Vein endothelial cell (primary cell): ENCODE data around the gene NCAPD2. TPM values are rescaled to one million over a fixed set of nuclear protein-coding genes. Genes with fewer than 3 reads are reported as not detected.
A peak's percentile ranks its signal among the peaks of the same experiment; 100 is the strongest.

Experiments used
- small RNA-seq: library from RNA; depleted of rRNA; stranded (forward); fragments of <200 nt; gene quantifications from one replicate; pipeline ENCODE3, GENCODE V24; 2012
- total RNA-seq: library from RNA; depleted of rRNA; stranded (reverse); fragments of >200 nt; gene quantifications from 2 replicates; pipeline ENCODE4 v1.2.3, GENCODE V29; 2012

Gene NCAPD2
- total RNA-seq, result 38.2 and 48.4 TPM in 2 replicates

GRCh38 chr12:6493497-6494257 is at the start of gene NCAPD2:
NCAPD2 (plus strand) TSS chr12:6494102; CDS start chr12:6495099, 997 bp downstream.

GRCh38 chr12:6444704-6445688 is 48.9 kb upstream of the NCAPD2 start, which contains the start of gene CD27:
CD27 (plus strand) TSS chr12:6444955; CDS start chr12:6445096, 141 bp downstream.

DNA sequence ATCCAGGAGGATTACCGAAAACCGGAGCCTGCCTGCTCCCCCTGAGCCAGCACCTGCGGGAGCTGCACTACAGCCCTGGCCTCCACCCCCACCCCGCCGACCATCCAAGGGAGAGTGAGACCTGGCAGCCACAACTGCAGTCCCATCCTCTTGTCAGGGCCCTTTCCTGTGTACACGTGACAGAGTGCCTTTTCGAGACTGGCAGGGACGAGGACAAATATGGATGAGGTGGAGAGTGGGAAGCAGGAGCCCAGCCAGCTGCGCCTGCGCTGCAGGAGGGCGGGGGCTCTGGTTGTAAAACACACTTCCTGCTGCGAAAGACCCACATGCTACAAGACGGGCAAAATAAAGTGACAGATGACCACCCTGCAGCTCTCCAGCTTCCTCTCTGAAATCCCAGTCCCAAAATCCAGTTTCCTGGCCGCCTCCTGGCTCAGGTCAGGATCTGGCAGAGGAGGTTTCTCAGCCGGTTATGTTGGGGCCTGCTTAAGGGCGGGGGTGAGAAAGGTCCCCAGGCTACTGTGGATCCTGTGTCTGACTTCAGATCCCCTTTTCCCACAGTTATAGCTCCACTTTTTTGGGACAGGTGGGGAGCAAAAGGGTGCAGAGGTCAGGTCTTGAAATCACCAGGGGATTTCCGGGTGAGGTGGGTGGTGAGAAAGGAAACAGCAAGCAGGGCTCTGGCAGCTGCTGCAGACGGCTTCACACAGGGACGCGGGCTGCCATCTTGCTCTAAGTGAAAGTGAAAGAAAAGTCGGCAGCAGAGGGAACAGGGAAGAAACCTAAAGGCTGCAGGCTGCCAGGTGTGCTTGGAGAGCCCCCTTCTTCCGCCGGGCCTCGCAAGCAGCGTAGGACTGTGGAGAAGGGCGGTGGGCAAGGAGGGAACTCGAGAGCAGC is 42.3 kb upstream of the NCAPD2 start, which contains the start of gene TAPBPL:
TSS of gene TAPBPL (plus strand) at position 695 of the 897 bp plus-strand sequence. CDS start 207 bp downstream, outside the sequence.

DNA sequence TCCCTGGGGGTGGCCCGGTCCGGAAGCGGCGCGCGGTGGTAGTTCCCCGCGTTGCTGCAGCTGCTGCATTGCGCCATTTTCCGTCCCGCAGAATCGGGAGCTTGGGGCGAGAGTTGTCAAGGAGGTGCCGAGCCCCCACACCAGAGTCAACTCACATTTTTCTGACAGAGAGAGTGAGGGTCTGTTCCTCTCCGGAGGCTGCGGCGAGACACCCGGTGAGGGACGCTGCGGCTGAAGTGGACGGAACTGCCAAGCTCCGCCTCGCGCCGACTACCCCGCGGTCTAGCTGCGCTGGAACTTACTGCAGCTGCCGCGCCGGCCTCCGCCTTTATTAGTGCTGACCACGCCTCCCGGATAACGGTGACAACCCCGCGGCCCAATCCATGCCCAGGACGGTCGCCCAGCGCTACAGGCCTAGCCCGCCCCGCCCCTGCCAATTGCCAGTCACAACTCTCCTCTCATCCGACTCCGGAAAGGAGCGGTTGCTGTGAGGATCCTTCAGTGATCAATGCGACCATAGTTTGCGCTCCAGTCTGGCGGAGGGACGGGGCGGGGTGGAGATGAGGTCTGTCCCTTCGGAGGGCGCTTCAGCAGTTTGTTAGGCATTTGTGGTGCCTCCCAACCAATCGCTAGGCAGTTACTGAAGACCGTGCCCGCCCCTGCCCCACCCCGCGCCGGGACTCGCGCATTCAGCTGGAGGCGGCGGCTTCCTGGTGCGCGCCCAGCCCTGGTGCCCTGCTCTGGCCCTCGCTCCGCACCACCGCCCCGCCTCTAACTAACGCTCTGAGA is 23.3 kb upstream of the NCAPD2 start, which contains the start of gene VAMP1:
TSS of gene VAMP1 (minus strand) at position 303 of the 789 bp plus-strand sequence. CDS start at position 157, 146 bp downstream.

GRCh38 chr12:6492838-6493496 is 935 bp upstream of the NCAPD2 start, which contains the start of gene MRPL51:
MRPL51 (minus strand) TSS chr12:6493262; CDS start chr12:6493136, 126 bp downstream.

DNA sequence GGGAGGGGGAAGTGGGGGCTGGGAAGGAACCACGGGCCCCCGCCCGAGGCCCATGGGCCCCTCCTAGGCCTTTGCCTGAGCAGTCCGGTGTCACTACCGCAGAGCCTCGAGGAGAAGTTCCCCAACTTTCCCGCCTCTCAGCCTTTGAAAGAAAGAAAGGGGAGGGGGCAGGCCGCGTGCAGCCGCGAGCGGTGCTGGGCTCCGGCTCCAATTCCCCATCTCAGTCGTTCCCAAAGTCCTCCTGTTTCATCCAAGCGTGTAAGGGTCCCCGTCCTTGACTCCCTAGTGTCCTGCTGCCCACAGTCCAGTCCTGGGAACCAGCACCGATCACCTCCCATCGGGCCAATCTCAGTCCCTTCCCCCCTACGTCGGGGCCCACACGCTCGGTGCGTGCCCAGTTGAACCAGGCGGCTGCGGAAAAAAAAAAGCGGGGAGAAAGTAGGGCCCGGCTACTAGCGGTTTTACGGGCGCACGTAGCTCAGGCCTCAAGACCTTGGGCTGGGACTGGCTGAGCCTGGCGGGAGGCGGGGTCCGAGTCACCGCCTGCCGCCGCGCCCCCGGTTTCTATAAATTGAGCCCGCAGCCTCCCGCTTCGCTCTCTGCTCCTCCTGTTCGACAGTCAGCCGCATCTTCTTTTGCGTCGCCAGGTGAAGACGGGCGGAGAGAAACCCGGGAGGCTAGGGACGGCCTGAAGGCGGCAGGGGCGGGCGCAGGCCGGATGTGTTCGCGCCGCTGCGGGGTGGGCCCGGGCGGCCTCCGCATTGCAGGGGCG is 40.2 kb downstream of the NCAPD2 start, which contains the start of gene GAPDH:
TSS of gene GAPDH (plus strand) at position 595 of the 772 bp plus-strand sequence. CDS start 316 bp downstream, outside the sequence.

Small RNAs within 50 kb of the gene (small RNA-seq; reads per million reads assigned to genes)
- gene SCARNA11, result 20.4 reads per million, percentile 97 among the genes with 10 or more reads in this experiment

Other genes with a start within 250 kb of the NCAPD2 start
- under 0.01 TPM in 1 of 2 replicates, not detected in the other for gene PLEKHG6, start 183.4 kb upstream of the NCAPD2 start, total RNA-seq
- gene TNFRSF1A, start 152.0 kb upstream of the NCAPD2 start, total RNA-seq, result 123 and 161 TPM in 2 replicates
- gene SCNN1A, start 118.5 kb upstream of the NCAPD2 start, total RNA-seq, result 0.10 and 0.65 TPM in 2 replicates
- 108 and 135 TPM in 2 replicates for gene LTBR, start 109.9 kb upstream of the NCAPD2 start, total RNA-seq
- not detected in 2 replicates for gene CD27, start 49.1 kb upstream of the NCAPD2 start, total RNA-seq
- 8.2 and 9.3 TPM in 2 replicates for gene TAPBPL, start 42.1 kb upstream of the NCAPD2 start, total RNA-seq
- 4.6 and 4.8 TPM in 2 replicates for gene VAMP1, start 23.4 kb upstream of the NCAPD2 start, total RNA-seq
- gene MRPL51, start 840 bp upstream of the NCAPD2 start, total RNA-seq, result 80.0 and 92.2 TPM in 2 replicates
- gene GAPDH, start 40.4 kb downstream of the NCAPD2 start, total RNA-seq, result 6,940 and 9,259 TPM in 2 replicates
- 9.7 and 12.7 TPM in 2 replicates for gene IFFO1, start 61.9 kb downstream of the NCAPD2 start, total RNA-seq
- gene NOP2, start 74.2 kb downstream of the NCAPD2 start, total RNA-seq, result 35.3 and 40.0 TPM in 2 replicates
- gene CHD4, start 113.3 kb downstream of the NCAPD2 start, total RNA-seq, result 225 and 228 TPM in 2 replicates
- 0.10 TPM in 1 of 2 replicates, not detected in the other for gene LPAR5, start 141.9 kb downstream of the NCAPD2 start, total RNA-seq
- 0.57 and 1.6 TPM in 2 replicates for gene ACRBP, start 153.3 kb downstream of the NCAPD2 start, total RNA-seq
- 37.7 and 40.8 TPM in 2 replicates for gene ING4, start 169.0 kb downstream of the NCAPD2 start, total RNA-seq
- gene ZNF384, start 195.3 kb downstream of the NCAPD2 start, total RNA-seq, result 30.2 and 31.4 TPM in 2 replicates
- gene PIANP, start 206.7 kb downstream of the NCAPD2 start, total RNA-seq, result not detected in 2 replicates
- gene COPS7A, start 229.9 kb downstream of the NCAPD2 start, total RNA-seq, result 42.5 and 45.7 TPM in 2 replicates